ENCODE results near the gene BRD3. TPM values are rescaled to one million over a fixed set of nuclear protein-coding genes. Genes with fewer than 3 reads are reported as not detected.
A peak's percentile ranks its signal among the peaks of the same experiment; 100 is the strongest.
"Not testable (repeated sequence)": the region's sequence is repeated elsewhere in the genome, so short reads cannot be mapped to it uniquely, and the experiment has no call there.

The BRD3 gene
- total and polyA plus RNA-seq, 3 donors from 2014 or later, result 30.2 to 64.5 (median 44.3) TPM

- 80 to 81% methylated on average over 11 of the region's 11 CpGs for WGBS, 2 donors
- intact Hi-C loops (cut with DNase I; ENCODE audit: low total_unique reads), result no loop called here
- H3K9me3 ChIP-seq, result no peaks in the 10 kb centered on the region
- no peaks in the 10 kb centered on the region for H3K36me3 ChIP-seq (ENCODE audit: low read depth, missing control alignments)
- H3K4me3 ChIP-seq, result no peak overlapping the region
- H3K27me3 ChIP-seq, result no peaks in the 10 kb centered on the region
- no peak overlapping the region for H3K27ac ChIP-seq
- no peak for DNase-seq
- no peaks in the 10 kb centered on the region for H3K4me1 ChIP-seq
- TF ChIP-seq CTCF (IDR thresholded peaks at IDR 0.05) (no peak), POLR2A (IDR thresholded peaks at IDR 0.05) (no peak)
These were observed 33.9 kb upstream of the BRD3 start for GRCh38 chr9:134101623-134102149.

- H3K4me1 ChIP-seq; H3K4me3 ChIP-seq; H3K27me3 ChIP-seq; intact Hi-C loops (cut with DNase I; ENCODE audit: low total_unique reads); H3K27ac ChIP-seq; H3K9me3 ChIP-seq; H3K36me3 ChIP-seq (ENCODE audit: low read depth, missing control alignments); DNase-seq: not testable (repeated sequence)
- WGBS, 2 donors, result 59 to 80% methylated on average over 6 of the region's 6 CpGs
These were observed 33.3 kb upstream of the BRD3 start for GRCh38 chr9:134101133-134101532.

DNA sequence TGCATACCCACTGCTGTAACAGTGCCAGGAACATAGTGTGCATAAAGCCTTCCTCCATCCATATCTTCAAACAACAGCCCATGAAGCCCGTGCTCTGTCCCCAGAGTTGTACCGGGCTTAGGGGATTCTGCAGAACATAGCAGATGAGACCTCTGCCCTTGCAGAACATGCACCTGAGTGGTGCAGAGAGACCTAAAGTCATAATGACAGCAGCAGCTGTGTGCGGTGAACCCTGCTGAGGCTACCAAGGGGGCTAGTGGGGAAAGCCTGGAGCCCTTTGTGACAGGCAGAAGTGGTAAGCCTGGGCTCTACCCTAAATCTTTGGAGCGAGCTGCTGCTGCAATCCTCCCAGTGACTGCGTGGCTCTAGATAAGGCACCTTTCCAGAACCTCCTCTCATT lies 32.2 kb upstream of the BRD3 start:
- H3K36me3 ChIP-seq (ENCODE audit: low read depth, missing control alignments), result no peaks in the 10 kb centered on the region
- intact Hi-C loops (cut with DNase I; ENCODE audit: low total_unique reads), result no loop called here
- H3K9me3 ChIP-seq, result no peaks in the 10 kb centered on the region
- no peak for DNase-seq
- no peak for TF ChIP-seq POLR2A (IDR thresholded peaks at IDR 0.05)
- TF ChIP-seq CTCF (IDR thresholded peaks at IDR 0.05), result no peak
- no peak overlapping the region for H3K27ac ChIP-seq
- H3K4me3 ChIP-seq, result no peak overlapping the region
- no peaks in the 10 kb centered on the region for H3K4me1 ChIP-seq
- 89 to 90% methylated on average over 4 to 5 of the region's 5 CpGs for WGBS, 2 donors
- H3K27me3 ChIP-seq, result no peaks in the 10 kb centered on the region

DNA sequence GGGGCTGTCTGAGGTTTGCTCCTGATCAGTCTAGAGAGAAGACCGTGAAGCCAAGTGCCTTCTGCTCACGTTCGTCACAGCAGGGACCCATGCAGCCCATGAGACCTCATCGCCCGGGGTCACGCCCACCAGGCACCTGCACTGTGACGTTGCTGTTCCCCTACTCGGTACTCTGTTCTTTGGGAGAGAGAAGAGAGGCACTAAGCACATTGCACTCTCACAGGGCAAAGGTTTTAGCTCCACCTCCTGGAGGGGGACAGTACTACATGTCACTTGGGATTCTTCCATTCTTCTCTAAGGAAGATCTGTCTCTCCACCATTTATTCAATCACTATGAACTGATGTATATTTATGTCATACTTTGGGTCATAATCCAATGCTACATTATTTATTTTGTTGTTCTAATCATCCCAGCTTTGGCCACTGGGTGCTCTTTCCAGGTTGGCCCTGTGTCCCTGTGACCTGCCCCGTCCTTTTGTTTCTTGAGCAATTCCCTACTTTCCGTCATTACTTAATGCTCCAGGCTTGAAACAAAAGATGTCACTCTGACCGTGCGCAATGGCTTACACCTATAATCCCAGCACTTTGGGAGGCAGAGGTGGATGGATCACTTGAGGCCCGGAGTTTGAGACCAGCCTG lies 31.4 kb upstream of the BRD3 start:
- no peak overlapping the region for H3K4me3 ChIP-seq
- H3K27me3 ChIP-seq, result no peaks in the 10 kb centered on the region
- no peaks in the 10 kb centered on the region for H3K9me3 ChIP-seq
- H3K36me3 ChIP-seq (ENCODE audit: low read depth, missing control alignments), result no peaks in the 10 kb centered on the region
- intact Hi-C loops (cut with DNase I; ENCODE audit: low total_unique reads), result no loop called here
- no peak overlapping the region for H3K27ac ChIP-seq
- H3K4me1 ChIP-seq, result no peaks in the 10 kb centered on the region
- no peak for DNase-seq
- TF ChIP-seq CTCF (IDR thresholded peaks at IDR 0.05), result peak; percentile 36 to 48 (median 38)
- no peak for TF ChIP-seq POLR2A (IDR thresholded peaks at IDR 0.05)
- 56 to 67% methylated on average over 13 of the region's 13 CpGs for WGBS, 2 donors

GRCh38 chr9:134089972-134090371 lies 22.1 kb upstream of the BRD3 start:
- H3K9me3 ChIP-seq, result no peaks in the 10 kb centered on the region
- WGBS, 2 donors, result 82 to 87% methylated on average over 4 of the region's 4 CpGs

More at GRCh38 chr9:134089972-134090371, 22.1 kb upstream of the BRD3 start:
- Histone ChIP-seq H3K4me1 (no peaks in the 10 kb centered on the region), H3K4me3 (no peak overlapping the region), H3K27ac (no peak overlapping the region), H3K27me3 (no peaks in the 10 kb centered on the region), H3K36me3 (ENCODE audit: low read depth, missing control alignments) (no peaks in the 10 kb centered on the region)
- intact Hi-C loops (cut with DNase I; ENCODE audit: low total_unique reads), result no loop called here
- TF ChIP-seq CTCF (IDR thresholded peaks at IDR 0.05), result no peak
- no peak for TF ChIP-seq POLR2A (IDR thresholded peaks at IDR 0.05)
- DNase-seq, result no peak

Data from testis (tissue), 3 donors.